ENCODE data around the gene GRM8. TPM values are rescaled to one million over a fixed set of nuclear protein-coding genes. Genes with fewer than 3 reads are reported as not detected.

GRM8 gene
- total RNA-seq, 1 experiment from 2014 or later: 0.80 TPM

GRCh38 chr7:126605553-126605952, 647.2 kb downstream of the GRM8 start:
- ChIA-PET POLR2A (ENCODE audit: low non-redundant PET) (no interaction called here), CTCF (no interaction called here)
- Histone ChIP-seq H3K27me3 (replicated peaks; ENCODE audit: insufficient read depth, low read depth, low read length, poor library complexity) (no peaks in the 10 kb centered on the region), H3K4me1 (ENCODE audit: insufficient read depth, low read length, poor library complexity, severe bottlenecking) (no peaks in the 10 kb centered on the region), H3K4me3 (ENCODE audit: low read depth, low read length, poor library complexity, severe bottlenecking) (no peak overlapping the region), H3K36me3 (ENCODE audit: insufficient read depth, low read length, poor library complexity, severe bottlenecking) (no peaks in the 10 kb centered on the region), H3K27ac (ENCODE audit: low read depth, low read length, poor library complexity, severe bottlenecking) (no peak overlapping the region), H3K9me3 (ENCODE audit: low read depth, low read length, poor library complexity, severe bottlenecking) (no peaks in the 10 kb centered on the region)
- DNase-seq (ENCODE audit: low spot score): no peak
- no TSS peak for BruUV-seq (replicated peaks)
- intact Hi-C loops (cut with micrococcal nuclease; ENCODE audit: unreplicated experiment): no loop called here
- no peak for TF ChIP-seq CTCF (conservative IDR thresholded peaks at IDR 0.05; ENCODE audit: low read depth, low read length)
- no peak for TF ChIP-seq EZH2 (IDR thresholded peaks at IDR 0.05; ENCODE audit: borderline replicate concordance, low read depth, low read length, poor library complexity, severe bottlenecking)

- H3K27ac ChIP-seq (ENCODE audit: low read depth, low read length, poor library complexity, severe bottlenecking): no peak overlapping the region
- H3K9me3 ChIP-seq (ENCODE audit: low read depth, low read length, poor library complexity, severe bottlenecking): no peaks in the 10 kb centered on the region
- H3K27me3 ChIP-seq (replicated peaks; ENCODE audit: insufficient read depth, low read depth, low read length, poor library complexity): no peaks in the 10 kb centered on the region
- no peaks in the 10 kb centered on the region for H3K4me1 ChIP-seq (ENCODE audit: insufficient read depth, low read length, poor library complexity, severe bottlenecking)
- intact Hi-C loops (cut with micrococcal nuclease; ENCODE audit: unreplicated experiment): no loop called here
- ChIA-PET POLR2A (ENCODE audit: low non-redundant PET) (no interaction called here), CTCF (no interaction called here)
- no peaks in the 10 kb centered on the region for H3K36me3 ChIP-seq (ENCODE audit: insufficient read depth, low read length, poor library complexity, severe bottlenecking)
- no peak overlapping the region for H3K4me3 ChIP-seq (ENCODE audit: low read depth, low read length, poor library complexity, severe bottlenecking)
- no TSS peak for BruUV-seq (replicated peaks)
- no peak for TF ChIP-seq CTCF (conservative IDR thresholded peaks at IDR 0.05; ENCODE audit: low read depth, low read length)
- no peak for TF ChIP-seq EZH2 (IDR thresholded peaks at IDR 0.05; ENCODE audit: borderline replicate concordance, low read depth, low read length, poor library complexity, severe bottlenecking)
- no peak for DNase-seq (ENCODE audit: low spot score)
Measured at GRCh38 chr7:126605056-126605455, 647.7 kb downstream of the GRM8 start.

- intact Hi-C loops (cut with micrococcal nuclease; ENCODE audit: unreplicated experiment): no loop called here
- BruUV-seq (replicated peaks): no TSS peak
- H3K9me3 ChIP-seq (ENCODE audit: low read depth, low read length, poor library complexity, severe bottlenecking): no peaks in the 10 kb centered on the region
- no peak overlapping the region for H3K27ac ChIP-seq (ENCODE audit: low read depth, low read length, poor library complexity, severe bottlenecking)
- CTCF ChIA-PET: no interaction called here
- DNase-seq (ENCODE audit: low spot score): no peak
- H3K36me3 ChIP-seq (ENCODE audit: insufficient read depth, low read length, poor library complexity, severe bottlenecking): no peaks in the 10 kb centered on the region
- no peaks in the 10 kb centered on the region for H3K4me1 ChIP-seq (ENCODE audit: insufficient read depth, low read length, poor library complexity, severe bottlenecking)
- TF ChIP-seq CTCF (conservative IDR thresholded peaks at IDR 0.05; ENCODE audit: low read depth, low read length): no peak
- no peak for TF ChIP-seq EZH2 (IDR thresholded peaks at IDR 0.05; ENCODE audit: borderline replicate concordance, low read depth, low read length, poor library complexity, severe bottlenecking)
- no peaks in the 10 kb centered on the region for H3K27me3 ChIP-seq (replicated peaks; ENCODE audit: insufficient read depth, low read depth, low read length, poor library complexity)
- H3K4me3 ChIP-seq (ENCODE audit: low read depth, low read length, poor library complexity, severe bottlenecking): no peak overlapping the region
- POLR2A ChIA-PET (ENCODE audit: low non-redundant PET): interaction anchor here (0.6 kb wide), 1 partner anchor 373 kb away, joined by 3 read pairs; no protein-coding TSS in a partner anchor
Measured at GRCh38 chr7:126589068-126589684, 663.6 kb downstream of the GRM8 start.
